Measurements from ENCODE around the gene FFAR2. TPM values are rescaled to one million over a fixed set of nuclear protein-coding genes. Genes with fewer than 3 reads are reported as not detected.

FFAR2 gene
- total and polyA plus RNA-seq, 4 donors: 1.2 to 113 (median 4.4) TPM

GRCh38 chr19:35451338-35452096 is 3.5 kb downstream of the FFAR2 start:
- no peak overlapping the region for H3K9ac ChIP-seq (ENCODE audit: insufficient read depth in 1 of 2, low read length in 2 of 2)
- H3K9me3 ChIP-seq (ENCODE audit: control insufficient read depth in 4 of 4, insufficient read depth in 3 of 4, low read length in 3 of 4): no peaks in the 10 kb centered on the region
- DNase-seq: no peak
- no peak overlapping the region for H3K27ac ChIP-seq (ENCODE audit: low read depth in 1 of 2, low read length in 1 of 2)
- TF ChIP-seq, protein P1, sequence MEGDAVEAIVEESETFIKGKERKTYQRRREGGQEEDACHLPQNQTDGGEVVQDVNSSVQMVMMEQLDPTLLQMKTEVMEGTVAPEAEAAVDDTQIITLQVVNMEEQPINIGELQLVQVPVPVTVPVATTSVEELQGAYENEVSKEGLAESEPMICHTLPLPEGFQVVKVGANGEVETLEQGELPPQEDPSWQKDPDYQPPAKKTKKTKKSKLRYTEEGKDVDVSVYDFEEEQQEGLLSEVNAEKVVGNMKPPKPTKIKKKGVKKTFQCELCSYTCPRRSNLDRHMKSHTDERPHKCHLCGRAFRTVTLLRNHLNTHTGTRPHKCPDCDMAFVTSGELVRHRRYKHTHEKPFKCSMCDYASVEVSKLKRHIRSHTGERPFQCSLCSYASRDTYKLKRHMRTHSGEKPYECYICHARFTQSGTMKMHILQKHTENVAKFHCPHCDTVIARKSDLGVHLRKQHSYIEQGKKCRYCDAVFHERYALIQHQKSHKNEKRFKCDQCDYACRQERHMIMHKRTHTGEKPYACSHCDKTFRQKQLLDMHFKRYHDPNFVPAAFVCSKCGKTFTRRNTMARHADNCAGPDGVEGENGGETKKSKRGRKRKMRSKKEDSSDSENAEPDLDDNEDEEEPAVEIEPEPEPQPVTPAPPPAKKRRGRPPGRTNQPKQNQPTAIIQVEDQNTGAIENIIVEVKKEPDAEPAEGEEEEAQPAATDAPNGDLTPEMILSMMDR (IDR thresholded peaks at IDR 0.05; ENCODE audit: control extremely low read depth, extremely low read depth): no peak
- no peak overlapping the region for H3K4me3 ChIP-seq
- 65 to 72% methylated on average over 7 of the region's 7 CpGs for WGBS, 2 donors
- no peaks in the 10 kb centered on the region for H3K27me3 ChIP-seq (ENCODE audit: control insufficient read depth in 3 of 3, insufficient read depth in 3 of 3, low read length in 2 of 3)
- ATAC-seq (ENCODE audit: insufficient read depth, low FRiP score): no peak
- no peaks in the 10 kb centered on the region for H3K36me3 ChIP-seq (ENCODE audit: control insufficient read depth in 4 of 4, insufficient read depth in 4 of 4, low read length in 4 of 4)
- peaks cover 0 to 8% (median 4%) of the 10 kb centered on the region in 5 donors for H3K4me1 ChIP-seq (ENCODE audit: control insufficient read depth in 5 of 5, insufficient read depth in 5 of 5, low read length in 5 of 5)

DNA sequence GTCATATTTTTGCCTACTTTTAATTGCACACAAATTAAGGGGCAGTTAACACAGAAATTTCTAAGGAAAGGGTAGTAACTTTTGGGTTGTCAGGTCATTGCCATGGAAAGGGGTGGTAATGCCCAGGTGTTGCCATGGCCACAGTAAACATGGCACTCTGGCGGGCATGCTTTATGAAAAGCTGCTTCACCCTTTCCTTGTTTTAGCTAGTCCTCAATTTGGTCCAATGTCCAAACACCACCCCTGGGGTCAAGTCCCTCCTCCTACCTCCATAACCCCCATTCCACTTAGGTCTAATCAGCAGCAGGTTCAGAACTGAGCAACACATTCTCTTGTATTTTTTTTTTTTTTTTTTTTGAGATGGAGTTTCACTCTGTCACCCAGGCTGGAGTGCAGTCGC is 6.6 kb downstream of the FFAR2 start:
- DNase-seq (no peak), ATAC-seq (ENCODE audit: insufficient read depth, low FRiP score) (no peak)
- WGBS, 2 donors: 91 to 93% methylated on average over 2 of the region's 2 CpGs
- Histone ChIP-seq H3K36me3 (ENCODE audit: control insufficient read depth in 4 of 4, insufficient read depth in 4 of 4, low read length in 4 of 4) (no peaks in the 10 kb centered on the region), H3K27me3 (ENCODE audit: control insufficient read depth in 3 of 3, insufficient read depth in 3 of 3, low read length in 2 of 3) (no peaks in the 10 kb centered on the region), H3K9ac (ENCODE audit: insufficient read depth in 1 of 2, low read length in 2 of 2) (no peak overlapping the region), H3K27ac (ENCODE audit: low read depth in 1 of 2, low read length in 1 of 2) (no peak overlapping the region), H3K9me3 (ENCODE audit: control insufficient read depth in 4 of 4, insufficient read depth in 3 of 4, low read length in 3 of 4) (no peaks in the 10 kb centered on the region), H3K4me3 (no peak overlapping the region), H3K4me1 (ENCODE audit: control insufficient read depth in 5 of 5, insufficient read depth in 5 of 5, low read length in 5 of 5) (peaks cover 0 to 25% (median 11%) of the 10 kb centered on the region in 5 donors)
- TF ChIP-seq, protein P1 (IDR thresholded peaks at IDR 0.05; ENCODE audit: control extremely low read depth, extremely low read depth): no peak

DNA sequence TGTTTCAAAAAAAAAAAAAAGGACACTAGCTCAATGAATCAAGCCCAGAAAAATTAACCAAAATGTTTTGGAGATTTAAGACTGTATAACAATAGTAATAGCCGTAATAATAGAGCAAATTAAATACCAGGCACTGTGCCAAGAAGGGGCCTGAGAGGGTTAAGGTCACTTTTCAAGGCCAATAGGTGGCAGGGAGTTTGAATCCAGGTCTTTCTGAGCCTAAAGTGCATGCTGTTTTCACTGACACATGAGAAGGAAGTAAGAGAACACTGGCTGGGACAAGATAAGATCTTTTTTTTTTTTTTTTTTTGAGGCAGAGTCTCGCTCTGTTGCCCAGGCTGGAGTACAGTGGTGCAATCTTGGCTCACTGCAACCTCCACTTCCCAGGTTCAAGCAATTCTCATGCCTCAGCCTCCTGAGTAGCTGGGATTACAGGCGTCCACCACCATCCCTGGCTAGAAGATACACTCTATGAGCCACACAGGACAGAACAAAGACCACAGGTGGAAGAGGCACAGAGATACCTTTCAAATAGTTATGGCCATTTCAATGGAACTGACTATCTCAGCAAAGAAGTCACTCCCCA is 7.7 kb downstream of the FFAR2 start:
- Histone ChIP-seq H3K9ac (ENCODE audit: insufficient read depth in 1 of 2, low read length in 2 of 2) (no peak overlapping the region), H3K4me1 (ENCODE audit: control insufficient read depth in 5 of 5, insufficient read depth in 5 of 5, low read length in 5 of 5) (peaks cover 0 to 31% (median 17%) of the 10 kb centered on the region in 5 donors), H3K27ac (ENCODE audit: low read depth in 1 of 2, low read length in 1 of 2) (no peak overlapping the region), H3K9me3 (ENCODE audit: control insufficient read depth in 4 of 4, insufficient read depth in 3 of 4, low read length in 3 of 4) (no peaks in the 10 kb centered on the region), H3K36me3 (ENCODE audit: control insufficient read depth in 4 of 4, insufficient read depth in 4 of 4, low read length in 4 of 4) (no peaks in the 10 kb centered on the region), H3K4me3 (no peak overlapping the region), H3K27me3 (ENCODE audit: control insufficient read depth in 3 of 3, insufficient read depth in 3 of 3, low read length in 2 of 3) (no peaks in the 10 kb centered on the region)
- TF ChIP-seq, protein P1 (IDR thresholded peaks at IDR 0.05; ENCODE audit: control extremely low read depth, extremely low read depth): no peak
- no peak for DNase-seq
- no peak for ATAC-seq (ENCODE audit: insufficient read depth, low FRiP score)
- 67 to 84% methylated on average over 2 to 3 of the region's 3 CpGs for WGBS, 2 donors
